ENCODE measurements around the gene ARHGAP4. TPM values are rescaled to one million over a fixed set of nuclear protein-coding genes. Genes with fewer than 3 reads are reported as not detected.

ARHGAP4 gene
- total and polyA plus RNA-seq, 2 donors (not counting 3 experiments of a cell fraction or from before 2014, with no cell fraction given) = 20.9 to 33.3 TPM

DNA sequence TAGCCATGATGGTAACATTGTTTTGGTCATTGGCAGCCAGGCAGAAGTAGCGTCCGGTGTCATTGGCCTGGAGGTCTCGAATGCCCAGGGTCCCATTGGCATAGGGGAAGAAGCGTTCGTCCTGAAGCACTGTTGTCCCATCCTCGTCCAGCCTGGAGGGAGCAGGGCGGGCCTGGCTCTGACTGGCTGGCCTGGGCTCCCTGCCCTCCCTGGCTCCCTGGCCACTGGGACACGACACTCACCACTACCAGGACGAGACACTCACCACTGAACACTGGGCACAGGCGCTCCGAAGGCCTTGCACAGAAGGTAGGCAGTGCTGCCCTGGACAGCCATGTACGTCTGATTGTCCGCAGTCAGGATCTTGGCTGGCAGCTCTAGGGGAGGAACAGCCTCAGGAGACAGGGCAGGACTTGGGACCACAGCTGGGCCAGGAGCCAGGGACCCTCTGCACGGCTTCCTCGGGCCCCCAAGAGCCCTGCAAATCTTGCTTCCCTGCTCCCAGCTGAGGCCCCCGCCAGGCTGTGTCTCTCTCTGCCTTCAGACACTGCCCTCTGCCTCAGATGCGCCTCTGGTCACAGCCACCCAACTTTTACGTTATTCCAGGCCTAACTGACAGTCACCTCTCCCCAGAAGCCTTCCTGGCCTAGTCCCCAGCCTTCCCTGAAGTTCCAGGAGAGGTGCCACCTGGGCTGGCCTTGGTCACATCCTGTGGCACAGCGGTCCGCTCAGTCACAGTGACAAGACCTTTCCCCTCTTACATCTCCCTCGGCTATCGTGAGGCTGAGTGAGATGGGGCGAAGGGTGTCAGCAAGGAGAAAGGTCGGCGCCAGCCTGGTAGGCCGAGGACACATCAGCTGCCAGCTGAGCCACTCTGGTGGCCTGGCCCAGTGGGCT lies 57.2 kb downstream of the ARHGAP4 start:
- Histone ChIP-seq H3K9me1 (replicated peaks; ENCODE audit: control insufficient read depth, extremely low read depth, insufficient read depth, low read length) (no peaks in the 10 kb centered on the region), H3K9me3 (replicated peaks; ENCODE audit: control insufficient read depth, insufficient read depth, low read length) (no peaks in the 10 kb centered on the region), H3K79me2 (ENCODE audit: control insufficient read depth, insufficient read depth, low read length) (no peaks in the 10 kb centered on the region), H3K36me3 (ENCODE audit: control insufficient read depth in 2 of 2, extremely low read depth in 1 of 2, insufficient read depth in 2 of 2, low read length in 2 of 2) (no peaks in the 10 kb centered on the region), H3K4me1 (ENCODE audit: control insufficient read depth, extremely low read depth, insufficient read depth, low read length) (no peaks in the 10 kb centered on the region), H4K20me1 (replicated peaks; ENCODE audit: control insufficient read depth, extremely low read depth, insufficient read depth, low read length) (no peaks in the 10 kb centered on the region), H3K9ac (replicated peaks; ENCODE audit: extremely low read depth, insufficient read depth, low read length) (no peak overlapping the region), H2AFZ (ENCODE audit: low read depth, low read length) (no peak overlapping the region), H3K4me3 (replicated peaks in 1 of 3; ENCODE audit: insufficient read depth in 1 of 3, low read depth in 1 of 3, low read length in 3 of 3) (no peak overlapping the region), H3K27me3 (ENCODE audit: control insufficient read depth in 2 of 2, insufficient read depth in 2 of 2, low read length in 2 of 2) (no peaks in the 10 kb centered on the region), H3K4me2 (ENCODE audit: insufficient read depth, low read length) (no peak overlapping the region), H3K27ac (ENCODE audit: insufficient read depth, low read depth, low read length) (no peak overlapping the region)
- ChIA-PET POLR2A (no interaction called here), CTCF (no interaction called here)
- BruUV-seq (replicated peaks) = no TSS peak
- intact Hi-C loops (cut with micrococcal nuclease) = no loop called here
- TF ChIP-seq FOS (IDR thresholded peaks at IDR 0.05; ENCODE audit: borderline replicate concordance, insufficient read depth, low read length) (no peak), POLR2A (IDR thresholded peaks at IDR 0.05; ENCODE audit: low read depth, low read length) (no peak), POLR2AphosphoS5 (IDR thresholded peaks at IDR 0.05; ENCODE audit: insufficient read depth, low read depth, low read length) (no peak), EZH2 (IDR thresholded peaks at IDR 0.05; ENCODE audit: borderline replicate concordance, low read depth, low read length, severe bottlenecking) (no peak), MYC (IDR thresholded peaks at IDR 0.05; ENCODE audit: low read depth, low read length) (no peak), JUN (IDR thresholded peaks at IDR 0.05; ENCODE audit: borderline replicate concordance, insufficient read depth, insufficient read length, low read depth) (no peak), GATA2 (IDR thresholded peaks at IDR 0.05; ENCODE audit: insufficient read depth, insufficient read length, low read depth, low read length) (no peak)
- TF ChIP-seq, protein P1, sequence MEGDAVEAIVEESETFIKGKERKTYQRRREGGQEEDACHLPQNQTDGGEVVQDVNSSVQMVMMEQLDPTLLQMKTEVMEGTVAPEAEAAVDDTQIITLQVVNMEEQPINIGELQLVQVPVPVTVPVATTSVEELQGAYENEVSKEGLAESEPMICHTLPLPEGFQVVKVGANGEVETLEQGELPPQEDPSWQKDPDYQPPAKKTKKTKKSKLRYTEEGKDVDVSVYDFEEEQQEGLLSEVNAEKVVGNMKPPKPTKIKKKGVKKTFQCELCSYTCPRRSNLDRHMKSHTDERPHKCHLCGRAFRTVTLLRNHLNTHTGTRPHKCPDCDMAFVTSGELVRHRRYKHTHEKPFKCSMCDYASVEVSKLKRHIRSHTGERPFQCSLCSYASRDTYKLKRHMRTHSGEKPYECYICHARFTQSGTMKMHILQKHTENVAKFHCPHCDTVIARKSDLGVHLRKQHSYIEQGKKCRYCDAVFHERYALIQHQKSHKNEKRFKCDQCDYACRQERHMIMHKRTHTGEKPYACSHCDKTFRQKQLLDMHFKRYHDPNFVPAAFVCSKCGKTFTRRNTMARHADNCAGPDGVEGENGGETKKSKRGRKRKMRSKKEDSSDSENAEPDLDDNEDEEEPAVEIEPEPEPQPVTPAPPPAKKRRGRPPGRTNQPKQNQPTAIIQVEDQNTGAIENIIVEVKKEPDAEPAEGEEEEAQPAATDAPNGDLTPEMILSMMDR (IDR thresholded peaks at IDR 0.05; ENCODE audit: extremely low read depth in 1 of 2, insufficient read depth in 1 of 2, low read depth in 1 of 2, low read length in 2 of 2) = no peak
- TF ChIP-seq, protein P2, sequence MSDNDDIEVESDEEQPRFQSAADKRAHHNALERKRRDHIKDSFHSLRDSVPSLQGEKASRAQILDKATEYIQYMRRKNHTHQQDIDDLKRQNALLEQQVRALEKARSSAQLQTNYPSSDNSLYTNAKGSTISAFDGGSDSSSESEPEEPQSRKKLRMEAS (IDR thresholded peaks at IDR 0.05; ENCODE audit: insufficient read depth, insufficient read length) = no peak
- FAIRE-seq = no peak
- no peak for DNase-seq (ENCODE audit: low read depth, low spot score)
- dilution Hi-C loops (cut with MboI; ENCODE audit: extremely low pct_ligation_motif_present, low sequenced_read_pairs) = no loop called here

All from endothelial cell of umbilical vein (primary cell).